GM21723 (cell line): Measurements from ENCODE around the gene USB1.
"Not testable (repeated sequence)": the region's sequence is repeated elsewhere in the genome, so short reads cannot be mapped to it uniquely, and the experiment has no call there.

Experiments
- ATAC-seq: cut with Tn5 transposase; IDR thresholded peaks from one replicate; pipeline ENCODE4 v1.9.1; 2021; ENCODE audit warnings: mild to moderate bottlenecking, moderate library complexity; ENCODE audit not compliant: unreplicated experiment

The USB1 gene

DNA sequence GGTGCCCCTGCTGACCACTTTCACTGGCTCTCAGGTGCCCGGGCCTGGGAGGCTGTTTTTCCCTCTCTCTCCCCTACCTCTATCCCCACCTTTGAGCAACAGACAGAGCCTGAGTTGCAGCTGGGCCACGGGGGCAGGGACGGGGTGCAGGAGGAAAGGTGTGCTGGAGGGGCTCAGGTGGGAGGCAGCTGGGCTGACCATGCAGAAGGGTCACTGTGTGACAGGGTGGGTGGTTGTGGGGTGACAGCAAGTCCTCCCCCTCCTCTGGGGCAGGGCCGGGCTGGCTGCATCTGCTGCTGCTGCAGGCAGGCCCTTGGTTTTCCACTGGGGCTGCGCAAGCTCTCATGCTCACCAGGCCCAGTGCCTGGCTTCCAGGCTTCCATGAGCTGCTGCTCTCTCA lies 7.3 kb upstream of the USB1 start:
- no peak for ATAC-seq

DNA sequence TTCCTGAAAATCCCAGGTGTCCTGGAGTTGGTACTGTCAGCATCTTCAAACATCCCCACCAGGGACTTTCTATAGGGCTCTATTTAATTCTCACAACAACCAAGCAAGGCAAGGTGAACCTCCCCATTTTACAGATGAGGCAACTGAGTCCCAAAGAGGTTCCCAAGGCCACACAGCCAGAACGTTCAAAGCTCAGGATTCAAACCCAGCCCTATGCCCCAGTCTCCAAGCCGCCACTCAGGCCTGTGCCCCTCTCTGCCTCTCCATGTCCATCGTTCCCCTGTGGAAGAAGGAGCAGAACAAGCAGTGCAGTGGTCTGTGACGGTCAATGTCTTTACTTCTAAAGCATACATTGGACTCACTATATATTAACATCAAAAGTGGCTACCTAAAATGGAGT lies 6.8 kb upstream of the USB1 start:
- no peak for ATAC-seq

- no peak for ATAC-seq
These were observed 6.4 kb upstream of the USB1 start for GRCh38 chr16:57994778-57995177.

DNA sequence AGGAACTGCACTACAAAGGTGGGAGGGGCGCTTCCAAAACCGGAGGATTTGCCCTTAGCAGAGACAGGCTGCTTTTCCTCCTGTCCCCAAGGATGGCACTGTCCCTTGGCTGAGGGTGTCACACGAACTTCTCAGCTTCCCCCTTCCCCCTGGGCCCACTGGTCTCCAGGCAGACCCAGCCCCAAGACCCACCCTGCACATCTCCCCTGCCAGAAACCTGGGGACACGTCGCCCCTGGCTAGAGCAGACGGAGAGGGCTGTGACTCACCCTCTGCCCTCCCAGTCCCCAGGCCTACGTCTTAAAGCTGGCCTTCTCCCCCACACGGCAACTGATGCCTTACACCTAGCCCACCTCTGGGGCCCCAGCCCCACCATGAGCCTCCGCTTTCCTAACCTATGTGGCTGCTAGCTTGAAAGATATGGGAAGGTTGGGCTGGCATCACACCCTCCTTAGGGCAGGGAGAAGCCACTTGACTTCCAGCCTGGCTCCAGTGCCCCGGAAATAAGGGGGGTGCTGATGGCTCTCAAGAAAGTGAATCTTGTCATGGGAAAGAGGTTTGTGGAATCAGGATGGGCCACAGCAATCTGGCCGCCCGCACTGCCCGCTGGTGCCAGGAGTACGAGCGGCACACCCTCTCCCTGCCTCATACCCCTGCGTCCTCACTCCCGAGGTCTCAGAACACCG lies 5.3 kb upstream of the USB1 start:
- no peak for ATAC-seq

DNA sequence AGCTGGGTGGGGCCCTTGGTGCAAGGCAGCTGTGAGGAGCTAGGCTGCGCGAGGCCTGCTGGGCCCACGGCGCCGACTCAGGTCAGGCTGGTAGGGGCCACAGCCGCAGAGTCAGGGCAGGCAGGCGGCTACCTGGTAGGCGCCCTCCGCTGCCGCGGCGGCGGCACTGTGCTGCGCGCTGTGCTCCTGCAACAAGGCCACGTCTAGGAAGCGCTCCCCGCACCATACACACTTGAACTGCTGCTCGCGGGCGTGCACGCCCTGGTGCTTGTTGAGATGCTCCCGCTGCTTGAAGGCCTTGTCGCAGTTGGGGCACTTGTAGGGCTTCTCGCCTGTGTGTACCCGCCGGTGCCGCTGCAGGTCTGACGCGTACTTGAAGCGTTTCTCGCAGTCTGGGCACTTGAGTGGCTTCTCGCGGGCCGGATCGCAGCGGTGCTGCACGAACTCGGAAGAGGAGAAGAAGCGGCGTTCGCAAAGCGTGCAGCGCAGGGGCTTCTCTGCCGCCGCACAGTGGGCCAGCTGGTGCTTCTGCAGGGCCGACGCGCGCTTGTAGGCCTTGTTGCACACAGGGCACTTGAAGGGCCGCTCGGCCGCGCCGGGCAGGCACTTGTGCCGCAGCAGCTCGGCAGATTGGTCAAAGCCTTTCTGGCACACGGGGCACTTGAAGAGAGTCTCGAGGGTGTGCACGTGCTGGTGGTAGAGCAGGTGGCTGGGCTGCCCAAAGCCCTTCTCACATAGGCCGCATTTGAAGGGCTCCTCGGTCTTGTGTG lies 4.6 kb upstream of the USB1 start:
- ATAC-seq, result no peak

GRCh38 chr16:57997176-57997527 lies 4.1 kb upstream of the USB1 start:
- no peak for ATAC-seq

- no peak for ATAC-seq
These were observed 3.5 kb upstream of the USB1 start for GRCh38 chr16:57997528-57998265.

DNA sequence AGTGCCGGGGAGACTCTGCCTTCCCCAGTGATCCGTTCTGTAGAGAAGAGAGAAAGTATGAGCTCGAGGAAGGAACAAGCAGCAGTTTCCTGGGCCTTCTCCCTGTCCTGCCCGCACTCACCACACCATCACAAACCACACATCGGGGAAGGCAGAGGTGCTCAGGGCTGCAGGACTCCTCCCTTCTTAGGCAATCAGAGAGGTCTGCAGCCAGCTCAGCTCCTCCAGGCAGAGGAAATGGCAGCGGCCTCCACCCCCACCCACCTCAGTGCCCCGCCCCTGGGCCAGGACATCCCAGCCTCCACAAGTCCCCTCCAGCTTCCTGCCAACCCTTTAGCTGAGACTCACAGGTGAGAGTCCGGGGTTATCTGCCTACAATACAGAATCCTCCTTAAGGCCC lies 2.7 kb upstream of the USB1 start:
- ATAC-seq, result no peak

GRCh38 chr16:57998992-57999365 lies 2.2 kb upstream of the USB1 start:
- ATAC-seq, result no peak

DNA sequence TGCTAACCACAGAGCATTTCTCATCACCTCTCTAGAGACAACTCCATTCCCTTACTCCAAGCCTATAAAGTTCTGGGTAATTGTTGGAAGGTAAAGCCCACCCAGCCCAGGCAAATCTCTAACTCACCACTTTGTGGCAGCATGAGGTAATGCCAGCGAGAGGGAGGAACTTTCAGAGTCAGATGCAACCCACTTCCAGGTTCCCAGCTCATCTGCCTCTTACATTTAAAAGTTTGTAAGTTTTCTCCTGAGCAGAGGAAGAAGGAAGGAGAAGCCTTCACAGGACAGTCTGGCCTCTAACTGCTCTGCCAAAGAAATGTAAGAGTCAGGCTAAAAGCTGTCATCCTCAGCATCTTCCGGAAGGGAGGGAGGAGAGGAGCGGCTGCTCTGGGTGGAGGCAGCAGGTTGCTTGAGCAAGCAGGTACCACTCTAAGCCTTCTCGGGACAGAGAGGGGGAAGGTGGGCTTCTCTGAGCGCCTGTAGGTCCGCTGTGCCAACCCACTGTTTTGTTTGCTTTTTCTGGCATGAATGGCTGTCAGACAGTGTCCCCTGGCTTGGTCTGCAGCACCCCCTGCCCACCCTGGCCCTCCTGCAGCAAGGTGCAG lies 1.7 kb upstream of the USB1 start:
- ATAC-seq, result no peak

- ATAC-seq, result peak; percentile 22
These were observed 1.1 kb upstream of the USB1 start, which contains the start of gene ZNF319 for GRCh38 chr16:57999971-58000705. TSS of gene ZNF319 (minus strand) at chr16:58000672. CDS start at chr16:57998265, 2,407 bp downstream.

- no peak for ATAC-seq
These were observed 691 bp downstream of the USB1 start for GRCh38 chr16:58001781-58002415.

GRCh38 chr16:58002416-58002800 lies 1.2 kb downstream of the USB1 start:
- no peak for ATAC-seq

- no peak for ATAC-seq
These were observed 1.7 kb downstream of the USB1 start for GRCh38 chr16:58002936-58003335.

- ATAC-seq, result not testable (repeated sequence)
These were observed 3.5 kb downstream of the USB1 start for GRCh38 chr16:58004736-58005135.

DNA sequence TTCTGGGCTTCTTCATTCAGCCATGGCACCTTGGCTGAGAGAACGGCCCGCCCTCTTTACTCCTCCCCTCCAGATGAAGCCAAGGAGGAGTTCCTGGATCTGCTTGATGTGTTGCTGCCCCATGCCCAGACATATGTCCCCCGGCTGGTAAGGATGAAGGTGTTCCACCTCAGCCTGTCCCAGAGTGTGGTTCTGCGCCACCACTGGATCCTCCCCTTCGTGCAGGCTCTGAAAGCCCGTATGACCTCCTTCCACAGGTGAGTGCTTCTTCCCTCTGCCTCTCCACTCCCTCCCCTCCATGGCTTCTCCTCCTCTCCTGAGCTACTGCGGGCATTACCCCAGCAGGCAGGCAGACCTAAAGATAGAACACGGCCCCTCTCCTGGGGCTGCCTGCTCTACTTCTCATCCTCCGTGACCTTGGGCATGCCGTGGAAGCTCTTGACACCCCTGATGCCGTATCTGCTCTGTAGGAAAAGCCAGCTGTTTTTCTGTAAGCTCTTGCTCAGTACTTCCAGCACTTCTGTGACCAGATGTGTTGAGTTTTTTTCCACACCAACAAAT lies 8.7 kb downstream of the USB1 start:
- ATAC-seq, result no peak

DNA sequence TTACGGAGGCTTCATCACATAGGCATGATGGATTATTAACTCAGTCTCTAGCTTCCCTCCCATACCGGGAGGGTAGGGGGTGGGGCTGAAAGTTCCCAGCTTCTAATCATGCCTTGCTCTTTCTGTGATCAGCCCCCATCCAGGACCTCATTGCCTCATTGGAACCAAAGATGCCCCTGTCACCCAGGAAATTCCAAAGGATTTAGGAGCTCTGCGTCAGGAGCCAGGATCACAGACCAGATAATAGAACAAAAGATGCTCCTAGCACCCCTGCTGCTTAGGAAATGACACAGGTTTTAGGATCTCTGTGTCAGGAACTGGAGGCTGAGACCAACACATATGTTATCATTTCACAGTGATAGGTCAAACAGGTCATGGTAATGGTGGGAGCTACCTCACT lies 9.7 kb downstream of the USB1 start:
- ATAC-seq, result no peak

- ATAC-seq, result no peak
These were observed 10.4 kb downstream of the USB1 start for GRCh38 chr16:58011652-58012051.

- ATAC-seq, result no peak
These were observed 11.3 kb downstream of the USB1 start for GRCh38 chr16:58012481-58012880.
